ENCODE data around the gene SMG6. TPM values are rescaled to one million over a fixed set of nuclear protein-coding genes. Genes with fewer than 3 reads are reported as not detected.

Gene SMG6
- total and polyA plus RNA-seq, 2 of the 13 experiments (the other 11 are each of a cell fraction or from before 2014, with no cell fraction given) = 4.6 to 14.6 TPM

- TF ChIP-seq RERE (CRISPR knock-in tag; IDR thresholded peaks at IDR 0.05; ENCODE audit: low read depth) (no peak), TEAD2 (CRISPR knock-in tag; IDR thresholded peaks at IDR 0.05) (no peak), ZNF550 (CRISPR knock-in tag; IDR thresholded peaks at IDR 0.05; ENCODE audit: borderline replicate concordance) (no peak), TBL1XR1 (IDR thresholded peaks at IDR 0.05; ENCODE audit: borderline replicate concordance, low read length, partially characterized antibody) (no peak), ZNF841 (CRISPR knock-in tag; IDR thresholded peaks at IDR 0.05; ENCODE audit: borderline replicate concordance) (no peak)
Observed at GRCh38 chr17:2040942-2041560, 262.5 kb downstream of the SMG6 start (continued).

GRCh38 chr17:2040219-2040827 is 263.3 kb downstream of the SMG6 start:
- Histone ChIP-seq H4K20me1 (ENCODE audit: insufficient read depth, low read length) (no peaks in the 10 kb centered on the region), H3K9me3 (ENCODE audit: low read length) (no peaks in the 10 kb centered on the region), H3K79me2 (ENCODE audit: insufficient read depth, low read length) (no peaks in the 10 kb centered on the region), H3K27me3 (ENCODE audit: control insufficient read depth in 1 of 2, insufficient read depth in 2 of 2, low read length in 2 of 2) (no peaks in the 10 kb centered on the region), H2AFZ (ENCODE audit: low read length) (no peak overlapping the region), H3K27ac (ENCODE audit: extremely low read length, insufficient read depth, low read length) (no peak overlapping the region), H3K4me1 (ENCODE audit: insufficient read depth, low read length) (peaks cover 8% of the 10 kb centered on the region), H3K36me3 (replicated peaks in 1 of 2; ENCODE audit: control insufficient read depth in 1 of 2, insufficient read depth in 2 of 2, low read length in 2 of 2) (peaks cover 15 to 31% of the 10 kb centered on the region in 2 experiments; a peak in 3 of 5 replicates), H3K9ac (ENCODE audit: insufficient read depth, low read depth, low read length) (no peak overlapping the region), H3K4me3 (replicated peaks in 1 of 3; ENCODE audit: insufficient read depth in 1 of 3, low read depth in 2 of 3, low read length in 3 of 3) (no peak overlapping the region), H3K4me2 (ENCODE audit: low read depth, low read length) (no peak overlapping the region)
- DNase-seq (ENCODE audit: low spot score) = no peak
- no peak for FAIRE-seq
- in situ Hi-C loops (cut with HindIII; ENCODE audit: extremely low pct_ligation_motif_present, low pct_unique_long_range_greater_than_20kb) (loop anchor here (25.0 kb wide), 1 partner anchor 328 kb away; the partner anchor contains the start of genes TLCD2 and WDR81), intact Hi-C loops (cut with micrococcal nuclease; ENCODE audit: unreplicated experiment) (no loop called here)
- 91% methylated on average over 4 of the region's 7 CpGs for WGBS (ENCODE audit: low lambda C conversion rate)
- ATAC-seq = no peak
- ChIA-PET POLR2A (no interaction called here), CTCF (ENCODE audit: low intra/inter-chr PET ratio, low total read pairs) (no interaction called here)
- BruUV-seq (replicated peaks) = no TSS peak
- TF ChIP-seq ZNF232 (CRISPR knock-in tag; IDR thresholded peaks at IDR 0.05; ENCODE audit: borderline replicate concordance) (no peak), ZFP41 (CRISPR knock-in tag; IDR thresholded peaks at IDR 0.05; ENCODE audit: borderline replicate concordance) (no peak), TMF1 (CRISPR knock-in tag; IDR thresholded peaks at IDR 0.05; ENCODE audit: low read depth) (no peak), HNF4A (CRISPR knock-in tag; IDR thresholded peaks at IDR 0.05) (no peak), NFYB (CRISPR knock-in tag; IDR thresholded peaks at IDR 0.05) (no peak), NR3C1 (CRISPR knock-in tag; IDR thresholded peaks at IDR 0.05) (no peak), PRDM10 (CRISPR knock-in tag; IDR thresholded peaks at IDR 0.05; ENCODE audit: low read depth) (no peak)

All from HepG2 (cell line).